ENCODE results near the gene SLC12A7.
"Not testable (repeated sequence)": the region's sequence is repeated elsewhere in the genome, so short reads cannot be mapped to it uniquely, and the experiment has no call there.

SLC12A7 gene

GRCh38 chr5:1090538-1090937 lies 21.3 kb downstream of the SLC12A7 start:
- Mint-ChIP-seq H3K27ac (no peak overlapping the region), H3K4me1 (ENCODE audit: low read depth) (no peaks in the 10 kb centered on the region), H3K27me3 (no peaks in the 10 kb centered on the region), H3K9me3 (ENCODE audit: low read depth) (no peaks in the 10 kb centered on the region), H3K4me3 (no peak overlapping the region), H3K36me3 (no peaks in the 10 kb centered on the region)

- Mint-ChIP-seq H3K27me3 (no peaks in the 10 kb centered on the region), H3K4me3 (no peak overlapping the region), H3K9me3 (ENCODE audit: low read depth) (no peaks in the 10 kb centered on the region), H3K27ac (no peak overlapping the region), H3K4me1 (ENCODE audit: low read depth) (no peaks in the 10 kb centered on the region), H3K36me3 (no peaks in the 10 kb centered on the region)
Observed at GRCh38 chr5:1089621-1090040, 22.2 kb downstream of the SLC12A7 start.

- no peaks in the 10 kb centered on the region for H3K9me3 Mint-ChIP-seq (ENCODE audit: low read depth)
- no peaks in the 10 kb centered on the region for H3K36me3 Mint-ChIP-seq
- H3K27me3 Mint-ChIP-seq, result no peaks in the 10 kb centered on the region
- no peak overlapping the region for H3K27ac Mint-ChIP-seq
- H3K4me1 Mint-ChIP-seq (ENCODE audit: low read depth), result no peaks in the 10 kb centered on the region
- H3K4me3 Mint-ChIP-seq, result no peak overlapping the region
Observed at GRCh38 chr5:1089146-1089545, 22.7 kb downstream of the SLC12A7 start.

GRCh38 chr5:1088726-1089125 lies 23.1 kb downstream of the SLC12A7 start:
- Mint-ChIP-seq H3K9me3 (ENCODE audit: low read depth) (no peaks in the 10 kb centered on the region), H3K27me3 (no peaks in the 10 kb centered on the region), H3K4me3 (no peak overlapping the region), H3K4me1 (ENCODE audit: low read depth) (no peaks in the 10 kb centered on the region), H3K27ac (no peak overlapping the region), H3K36me3 (no peaks in the 10 kb centered on the region)

GRCh38 chr5:1088031-1088430 lies 23.8 kb downstream of the SLC12A7 start:
- H3K4me1 Mint-ChIP-seq (ENCODE audit: low read depth), result no peaks in the 10 kb centered on the region
- H3K27me3 Mint-ChIP-seq, result no peaks in the 10 kb centered on the region
- no peaks in the 10 kb centered on the region for H3K9me3 Mint-ChIP-seq (ENCODE audit: low read depth)
- H3K36me3 Mint-ChIP-seq, result no peaks in the 10 kb centered on the region
- H3K4me3 Mint-ChIP-seq, result no peak overlapping the region
- no peak overlapping the region for H3K27ac Mint-ChIP-seq

GRCh38 chr5:1087428-1087827 lies 24.4 kb downstream of the SLC12A7 start:
- no peaks in the 10 kb centered on the region for H3K4me1 Mint-ChIP-seq (ENCODE audit: low read depth)
- no peaks in the 10 kb centered on the region for H3K27me3 Mint-ChIP-seq
- no peaks in the 10 kb centered on the region for H3K36me3 Mint-ChIP-seq
- no peak overlapping the region for H3K27ac Mint-ChIP-seq
- no peaks in the 10 kb centered on the region for H3K9me3 Mint-ChIP-seq (ENCODE audit: low read depth)
- no peak overlapping the region for H3K4me3 Mint-ChIP-seq

GRCh38 chr5:1086871-1087270 lies 25.0 kb downstream of the SLC12A7 start:
- no peaks in the 10 kb centered on the region for H3K27me3 Mint-ChIP-seq
- no peaks in the 10 kb centered on the region for H3K4me1 Mint-ChIP-seq (ENCODE audit: low read depth)
- no peaks in the 10 kb centered on the region for H3K36me3 Mint-ChIP-seq
- H3K9me3 Mint-ChIP-seq (ENCODE audit: low read depth), result no peaks in the 10 kb centered on the region
- H3K27ac Mint-ChIP-seq, result no peak overlapping the region
- no peak overlapping the region for H3K4me3 Mint-ChIP-seq

- Mint-ChIP-seq H3K36me3 (no peaks in the 10 kb centered on the region), H3K9me3 (ENCODE audit: low read depth) (no peaks in the 10 kb centered on the region), H3K4me1 (ENCODE audit: low read depth) (no peaks in the 10 kb centered on the region), H3K4me3 (no peak overlapping the region), H3K27ac (no peak overlapping the region), H3K27me3 (no peaks in the 10 kb centered on the region)
Observed at GRCh38 chr5:1086137-1086536, 25.7 kb downstream of the SLC12A7 start.

GRCh38 chr5:1085391-1085790 lies 26.5 kb downstream of the SLC12A7 start:
- Mint-ChIP-seq H3K27me3 (no peaks in the 10 kb centered on the region), H3K4me3 (no peak overlapping the region), H3K4me1 (ENCODE audit: low read depth) (no peaks in the 10 kb centered on the region), H3K9me3 (ENCODE audit: low read depth) (no peaks in the 10 kb centered on the region), H3K27ac (no peak overlapping the region), H3K36me3 (peaks cover 4% of the 10 kb centered on the region)

GRCh38 chr5:1083823-1084605 lies 27.8 kb downstream of the SLC12A7 start:
- Mint-ChIP-seq H3K36me3 (peaks cover 4% of the 10 kb centered on the region), H3K27ac (no peak overlapping the region), H3K9me3 (ENCODE audit: low read depth) (no peaks in the 10 kb centered on the region), H3K4me1 (ENCODE audit: low read depth) (no peaks in the 10 kb centered on the region), H3K4me3 (no peak overlapping the region), H3K27me3 (no peaks in the 10 kb centered on the region)

- not testable (repeated sequence) for H3K4me3 Mint-ChIP-seq; H3K4me1 Mint-ChIP-seq (ENCODE audit: low read depth); H3K9me3 Mint-ChIP-seq (ENCODE audit: low read depth); H3K27me3 Mint-ChIP-seq; H3K36me3 Mint-ChIP-seq
- peak overlapping the region; percentile 16 for H3K27ac Mint-ChIP-seq
Observed at GRCh38 chr5:1083026-1083425, 28.8 kb downstream of the SLC12A7 start.

- no peaks in the 10 kb centered on the region for H3K27me3 Mint-ChIP-seq
- H3K9me3 Mint-ChIP-seq (ENCODE audit: low read depth), result no peaks in the 10 kb centered on the region
- H3K27ac Mint-ChIP-seq, result no peak overlapping the region
- peaks cover 4% of the 10 kb centered on the region for H3K36me3 Mint-ChIP-seq
- no peak overlapping the region for H3K4me3 Mint-ChIP-seq
- no peaks in the 10 kb centered on the region for H3K4me1 Mint-ChIP-seq (ENCODE audit: low read depth)
Observed at GRCh38 chr5:1081519-1081918, 30.3 kb downstream of the SLC12A7 start.

GRCh38 chr5:1080432-1080831 lies 31.4 kb downstream of the SLC12A7 start:
- no peaks in the 10 kb centered on the region for H3K27me3 Mint-ChIP-seq
- H3K4me3 Mint-ChIP-seq, result no peak overlapping the region
- H3K36me3 Mint-ChIP-seq, result peaks cover 4% of the 10 kb centered on the region
- H3K9me3 Mint-ChIP-seq (ENCODE audit: low read depth), result no peaks in the 10 kb centered on the region
- H3K27ac Mint-ChIP-seq, result no peak overlapping the region
- H3K4me1 Mint-ChIP-seq (ENCODE audit: low read depth), result no peaks in the 10 kb centered on the region

GRCh38 chr5:1079961-1080360 lies 31.9 kb downstream of the SLC12A7 start:
- Mint-ChIP-seq H3K27me3 (no peaks in the 10 kb centered on the region), H3K27ac (no peak overlapping the region), H3K4me3 (no peak overlapping the region), H3K4me1 (ENCODE audit: low read depth) (no peaks in the 10 kb centered on the region), H3K9me3 (ENCODE audit: low read depth) (no peaks in the 10 kb centered on the region), H3K36me3 (peaks cover 4% of the 10 kb centered on the region)

- Mint-ChIP-seq H3K36me3 (peaks cover 4% of the 10 kb centered on the region), H3K27me3 (no peaks in the 10 kb centered on the region), H3K9me3 (ENCODE audit: low read depth) (no peaks in the 10 kb centered on the region), H3K4me3 (no peak overlapping the region), H3K27ac (no peak overlapping the region), H3K4me1 (ENCODE audit: low read depth) (no peaks in the 10 kb centered on the region)
Observed at GRCh38 chr5:1079486-1079885, 32.4 kb downstream of the SLC12A7 start.

GRCh38 chr5:1078851-1079250 lies 33.0 kb downstream of the SLC12A7 start:
- Mint-ChIP-seq H3K36me3 (peaks cover 4% of the 10 kb centered on the region), H3K27ac (no peak overlapping the region), H3K4me3 (no peak overlapping the region), H3K27me3 (no peaks in the 10 kb centered on the region), H3K9me3 (ENCODE audit: low read depth) (no peaks in the 10 kb centered on the region), H3K4me1 (ENCODE audit: low read depth) (no peaks in the 10 kb centered on the region)

Data from activated naive CD8-positive, alpha-beta T cell (primary cell).